C4-2B (cell line): ENCODE measurements around the gene SGIP1.
"Not testable (repeated sequence)": the region's sequence is repeated elsewhere in the genome, so short reads cannot be mapped to it uniquely, and the experiment has no call there.

Experiments
- CTCF ChIP-seq: fragments of 450-650 bp; conservative IDR thresholded peaks from 2 replicates; pipeline ENCODE4 v1.5.1; 2017; ENCODE audit warnings: mild to moderate bottlenecking
- ZFX ChIP-seq: fragments of 450-650 bp; IDR thresholded peaks from 2 replicates; pipeline ENCODE4 v1.6.1; 2017

- not testable (repeated sequence) for TF ChIP-seq CTCF, ZFX
Measured at GRCh38 chr1:66785800-66786199, 251.8 kb downstream of the SGIP1 start.
